HG02571 (cell line): ENCODE data around the gene SIK2.
"Not testable (repeated sequence)": the region's sequence is repeated elsewhere in the genome, so short reads cannot be mapped to it uniquely, and the experiment has no call there.

Experiments
- ATAC-seq: cut with Tn5 transposase; IDR thresholded peaks from one replicate; pipeline ENCODE4 v1.9.1; 2021; ENCODE audit warnings: mild to moderate bottlenecking, moderate library complexity; ENCODE audit not compliant: unreplicated experiment

SIK2 gene

GRCh38 chr11:111748035-111748804, 146.0 kb downstream of the SIK2 start:
- no peak for ATAC-seq

GRCh38 chr11:111749646-111750045, 147.4 kb downstream of the SIK2 start:
- ATAC-seq = no peak

GRCh38 chr11:111756097-111756496, 153.8 kb downstream of the SIK2 start:
- ATAC-seq = no peak

GRCh38 chr11:111759376-111759775, 157.1 kb downstream of the SIK2 start:
- ATAC-seq = no peak

GRCh38 chr11:111759778-111760407, 157.6 kb downstream of the SIK2 start:
- ATAC-seq = no peak

- no peak for ATAC-seq
Measured at GRCh38 chr11:111761036-111761435, 158.8 kb downstream of the SIK2 start.

GRCh38 chr11:111762526-111762925, 160.3 kb downstream of the SIK2 start:
- ATAC-seq = no peak

GRCh38 chr11:111762981-111763643, 160.9 kb downstream of the SIK2 start:
- no peak for ATAC-seq

GRCh38 chr11:111764621-111765020, 162.4 kb downstream of the SIK2 start:
- no peak for ATAC-seq

GRCh38 chr11:111765320-111765983, 163.2 kb downstream of the SIK2 start:
- peak; percentile 37 for ATAC-seq

- ATAC-seq = peak; percentile 88
Measured at GRCh38 chr11:111765984-111766833, 164.0 kb downstream of the SIK2 start, which contains the start of gene PPP2R1B. Gene PPP2R1B (minus strand): TSS chr11:111766389. CDS start chr11:111766361, 28 bp downstream.

GRCh38 chr11:111766834-111767142, 164.5 kb downstream of the SIK2 start:
- ATAC-seq = no peak

- no peak for ATAC-seq
Measured at GRCh38 chr11:111770581-111771134, 168.4 kb downstream of the SIK2 start.

GRCh38 chr11:111771205-111771604, 169.0 kb downstream of the SIK2 start:
- not testable (repeated sequence) for ATAC-seq

GRCh38 chr11:111772535-111772934, 170.3 kb downstream of the SIK2 start:
- no peak for ATAC-seq

GRCh38 chr11:111774955-111775710, 172.9 kb downstream of the SIK2 start:
- ATAC-seq = no peak

- peak; percentile 99 for ATAC-seq
Measured at GRCh38 chr11:111776398-111777093, 174.3 kb downstream of the SIK2 start.

- ATAC-seq = no peak
Measured at GRCh38 chr11:111777094-111778046, 175.1 kb downstream of the SIK2 start.
